Activated CD4-positive, alpha-beta T cell treated with anti-CD3 and anti-CD28 coated beads for 36 hours (primary cell): Measurements from ENCODE around the gene TSKU. TPM values are rescaled to one million over a fixed set of nuclear protein-coding genes. Genes with fewer than 3 reads are reported as not detected.

ENCODE experiments used
- ATAC-seq: fragments of 200-7000 bp; cut with Tn5 transposase; one replicate; pipeline ENCODE4 v1.10.0; 2021; ENCODE audit warnings: mild to moderate bottlenecking, moderate library complexity
- CTCF ChIA-PET: fragments of 350-600 bp; sonication (Branson Sonifier 250); formaldehyde crosslinking; loops from one replicate; lab custom pipeline; 2021; ENCODE audit warnings: antibody characterized with exemption; lab: Charles Lee
- POLR2A ChIA-PET: fragments of 350-600 bp; sonication (Branson Sonifier 250); formaldehyde crosslinking; loops from one replicate; lab custom pipeline; 2021; ENCODE audit warnings: antibody characterized with exemption, inconsistent platforms; lab: Charles Lee
- DNase-seq: peaks from one replicate; pipeline ENCODE4 v3.0.0-alpha.2; 2020
- H3K27ac Mint-ChIP-seq: one replicate; pipeline ENCODE4 v1.8.0; 2021; ENCODE audit warnings: mixed read lengths
- H3K27me3 Mint-ChIP-seq: one replicate; pipeline ENCODE4 v1.8.0; 2021; ENCODE audit warnings: mixed read lengths
- H3K36me3 Mint-ChIP-seq: one replicate; pipeline ENCODE4 v1.8.0; 2021; ENCODE audit warnings: low read depth, mixed read lengths
- H3K4me1 Mint-ChIP-seq: one replicate; pipeline ENCODE4 v1.8.0; 2021; ENCODE audit warnings: mixed read lengths
- H3K4me3 Mint-ChIP-seq: one replicate; pipeline ENCODE4 v1.8.0; 2021; ENCODE audit warnings: mild to moderate bottlenecking, moderate library complexity, mixed read lengths
- H3K9me3 Mint-ChIP-seq: one replicate; pipeline ENCODE4 v1.8.0; 2021; ENCODE audit warnings: low read depth, mixed read lengths
- intact Hi-C, 2 experiments: fragments of 100-400 bp; cut with DNase I in 1 of 2; cut with micrococcal nuclease in 1 of 2; formaldehyde crosslinking; loops; one replicate each; pipeline versions ENCODE4 v1.14.2 to v1.15.1; 2022 to 2024; cut with DNase I, micrococcal nuclease
- total RNA-seq, 2 experiments: library from RNA; stranded (reverse); gene quantifications; one replicate each; pipeline ENCODE4 v1.2.3, GENCODE V29; 2021

The TSKU gene
- total RNA-seq, 2 experiments from 2014 or later, result 8.0 to 8.3 TPM

DNA sequence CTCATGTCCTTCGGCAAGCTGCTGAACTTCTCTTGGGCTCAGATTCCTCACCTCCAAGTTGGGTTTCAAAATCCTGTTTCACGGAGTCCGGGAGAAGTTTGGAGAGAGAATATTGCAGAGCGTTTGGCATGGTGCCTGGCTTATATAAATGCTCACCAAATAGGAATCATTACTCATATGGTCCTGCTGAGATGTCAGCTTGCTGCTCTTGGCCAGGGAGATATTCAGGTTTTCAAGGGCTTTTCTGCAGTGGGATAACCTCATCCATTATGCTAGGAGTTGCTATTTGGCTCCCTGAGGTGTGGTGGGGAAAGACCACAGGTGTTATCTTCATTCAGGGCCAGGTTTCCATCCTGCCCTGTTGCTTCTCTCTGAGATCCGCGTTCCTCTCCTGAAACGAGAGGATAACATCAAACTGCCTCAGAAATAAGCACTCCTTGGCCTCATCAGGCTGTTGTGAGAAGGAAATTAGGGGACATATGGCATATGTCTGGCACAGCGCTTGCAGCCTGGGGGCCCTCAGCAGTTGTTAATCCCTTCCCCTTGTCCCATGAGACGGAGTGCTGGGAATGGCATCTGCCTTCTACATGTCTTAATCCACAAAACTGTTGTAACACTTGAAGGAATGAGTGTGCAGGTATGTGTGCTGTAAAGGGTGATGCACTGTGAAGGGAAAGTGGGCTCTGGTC lies 47.6 kb downstream of the TSKU start:
- no peak for ATAC-seq
- no peak for DNase-seq
- Mint-ChIP-seq H3K4me3 (no peak overlapping the region), H3K36me3 (no peaks in the 10 kb centered on the region), H3K27me3 (peaks cover 8% of the 10 kb centered on the region), H3K9me3 (peaks cover 2% of the 10 kb centered on the region), H3K4me1 (no peaks in the 10 kb centered on the region), H3K27ac (no peak overlapping the region)
- intact Hi-C loops, result no loop called here
- CTCF ChIA-PET, result no interaction called here
- POLR2A ChIA-PET, result no interaction called here

GRCh38 chr11:76831686-76832310 lies 48.6 kb downstream of the TSKU start:
- no peak overlapping the region for H3K27ac Mint-ChIP-seq
- H3K36me3 Mint-ChIP-seq, result no peaks in the 10 kb centered on the region
- intact Hi-C loops, result no loop called here
- no peak overlapping the region for H3K4me3 Mint-ChIP-seq
- H3K27me3 Mint-ChIP-seq, result peaks cover 8% of the 10 kb centered on the region
- POLR2A ChIA-PET, result no interaction called here
- H3K4me1 Mint-ChIP-seq, result no peaks in the 10 kb centered on the region
- CTCF ChIA-PET, result no interaction called here
- ATAC-seq (no peak), DNase-seq (no peak)
- no peaks in the 10 kb centered on the region for H3K9me3 Mint-ChIP-seq

GRCh38 chr11:76832361-76832760 lies 49.2 kb downstream of the TSKU start:
- H3K27ac Mint-ChIP-seq, result no peak overlapping the region

DNA sequence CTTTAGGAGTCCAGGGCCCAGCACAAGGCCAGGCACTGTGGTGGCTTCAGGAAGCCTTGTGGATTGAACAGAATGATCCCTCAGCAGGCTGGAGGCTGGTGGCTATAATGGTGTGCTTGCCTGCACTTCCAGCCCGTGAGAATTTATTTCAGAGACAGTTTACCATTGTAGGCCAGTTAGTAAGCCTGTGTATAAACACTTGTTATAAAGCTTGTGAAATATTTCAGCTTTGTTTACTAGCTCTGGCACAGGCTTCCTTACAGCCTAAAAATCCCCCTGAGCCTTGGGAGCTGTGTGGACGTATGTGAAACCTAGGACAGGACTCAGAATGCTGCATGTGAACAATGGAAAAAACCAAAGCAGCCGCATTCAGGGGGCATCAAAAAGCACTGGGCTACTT lies 51.0 kb downstream of the TSKU start:
- Mint-ChIP-seq H3K27ac (no peak overlapping the region), H3K9me3 (no peaks in the 10 kb centered on the region), H3K4me1 (no peaks in the 10 kb centered on the region), H3K36me3 (no peaks in the 10 kb centered on the region), H3K27me3 (peaks cover 10% of the 10 kb centered on the region), H3K4me3 (no peak overlapping the region)
- ChIA-PET CTCF (interaction anchor here (2.3 to 2.5 kb wide), 2 partner anchors 21 to 85 kb away, joined by 8 to 10 read pairs; no protein-coding TSS in a partner anchor), POLR2A (no interaction called here)
- no peak for DNase-seq
- no peak for ATAC-seq
- intact Hi-C loops, result no loop called here

More at GRCh38 chr11:76832361-76832760, 49.2 kb downstream of the TSKU start:
- intact Hi-C loops, result no loop called here
- POLR2A ChIA-PET, result no interaction called here
- H3K4me3 Mint-ChIP-seq, result no peak overlapping the region
- H3K9me3 Mint-ChIP-seq, result no peaks in the 10 kb centered on the region
- DNase-seq (no peak), ATAC-seq (no peak)
- H3K27me3 Mint-ChIP-seq, result peaks cover 8% of the 10 kb centered on the region
- no peaks in the 10 kb centered on the region for H3K36me3 Mint-ChIP-seq
- CTCF ChIA-PET, result no interaction called here
- no peaks in the 10 kb centered on the region for H3K4me1 Mint-ChIP-seq

DNA sequence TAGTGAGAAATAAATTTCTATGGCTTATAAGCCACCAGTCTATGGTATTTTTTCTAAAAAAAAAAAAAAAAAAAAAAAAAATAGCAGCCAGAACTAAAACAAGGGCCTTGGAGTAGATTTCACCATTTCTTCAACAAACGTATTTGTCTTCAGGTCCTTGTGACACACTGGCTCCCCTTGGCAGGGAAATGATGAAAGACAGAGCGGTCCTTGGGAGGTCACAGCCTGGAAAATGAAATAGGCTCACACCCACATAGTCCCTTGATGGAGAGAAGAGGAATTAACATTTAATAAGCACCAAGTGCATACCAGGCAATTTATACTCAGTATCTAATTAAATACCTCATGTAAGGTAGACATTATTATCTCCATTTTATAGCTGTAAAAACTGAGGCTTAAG lies 51.9 kb downstream of the TSKU start:
- Mint-ChIP-seq H3K9me3 (no peaks in the 10 kb centered on the region), H3K27me3 (peaks cover 10% of the 10 kb centered on the region), H3K27ac (no peak overlapping the region), H3K36me3 (no peaks in the 10 kb centered on the region), H3K4me3 (no peak overlapping the region), H3K4me1 (no peaks in the 10 kb centered on the region)
- ATAC-seq, result no peak
- ChIA-PET POLR2A (no interaction called here), CTCF (interaction anchor here (0.6 to 2.5 kb wide), 5 partner anchors 9 to 84 kb away, joined by 3 to 10 read pairs (median 3); no protein-coding TSS in a partner anchor)
- intact Hi-C loops, result no loop called here
- DNase-seq, result no peak

GRCh38 chr11:76835928-76836612 lies 52.9 kb downstream of the TSKU start:
- Mint-ChIP-seq H3K36me3 (no peaks in the 10 kb centered on the region), H3K4me3 (no peak overlapping the region), H3K27ac (no peak overlapping the region), H3K4me1 (no peaks in the 10 kb centered on the region), H3K9me3 (no peaks in the 10 kb centered on the region), H3K27me3 (peaks cover 12% of the 10 kb centered on the region)
- CTCF ChIA-PET, result interaction anchor here (0.6 to 2.5 kb wide), 4 partner anchors 17 to 111 kb away, joined by 3 to 8 read pairs (median 3); no protein-coding TSS in a partner anchor
- POLR2A ChIA-PET, result interaction anchor here (0.6 kb wide), 1 partner anchor 282 kb away, joined by 6 read pairs; no protein-coding TSS in a partner anchor
- intact Hi-C loops, result no loop called here
- ATAC-seq, result no peak
- no peak for DNase-seq

DNA sequence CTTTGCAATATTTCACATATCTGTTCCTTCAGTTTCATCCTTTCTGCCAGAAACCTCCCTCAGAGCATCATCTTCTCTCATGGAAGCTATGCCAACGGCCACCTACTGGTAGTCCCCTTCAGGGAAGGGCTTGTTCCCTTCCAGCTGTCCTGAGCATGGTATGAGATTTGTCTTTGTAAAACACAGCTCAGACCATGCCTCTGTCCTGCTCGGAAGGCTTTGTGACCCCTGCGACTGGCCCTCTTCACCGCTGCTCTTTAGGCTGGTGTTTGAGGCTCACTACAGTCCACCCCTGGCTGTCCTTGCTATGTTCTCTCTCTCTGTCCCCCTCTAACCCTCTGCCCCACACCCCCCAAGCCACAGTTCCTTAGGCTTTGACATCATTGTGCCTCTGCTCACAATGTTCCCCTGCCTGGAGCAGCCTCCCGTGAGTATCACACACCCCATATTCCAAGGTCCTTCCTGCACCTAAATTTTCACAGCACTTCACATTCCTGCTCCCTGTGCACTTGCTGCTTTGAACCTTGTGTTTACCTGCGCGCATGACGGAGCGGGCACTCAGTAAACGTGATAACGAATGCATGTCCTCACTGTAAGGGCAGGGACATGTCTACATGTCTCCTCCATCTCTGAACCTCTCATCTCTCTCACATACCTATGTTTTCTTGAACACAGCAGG lies 53.6 kb downstream of the TSKU start:
- ATAC-seq (no peak), DNase-seq (no peak)
- H3K4me1 Mint-ChIP-seq, result no peaks in the 10 kb centered on the region
- H3K4me3 Mint-ChIP-seq, result no peak overlapping the region
- H3K27me3 Mint-ChIP-seq, result peaks cover 13% of the 10 kb centered on the region
- no peaks in the 10 kb centered on the region for H3K36me3 Mint-ChIP-seq
- ChIA-PET POLR2A (no interaction called here), CTCF (interaction anchor here (0.6 to 0.9 kb wide), 2 partner anchors 18 to 41 kb away, joined by 3 read pairs; no protein-coding TSS in a partner anchor)
- no peak overlapping the region for H3K27ac Mint-ChIP-seq
- intact Hi-C loops, result no loop called here
- H3K9me3 Mint-ChIP-seq, result no peaks in the 10 kb centered on the region

DNA sequence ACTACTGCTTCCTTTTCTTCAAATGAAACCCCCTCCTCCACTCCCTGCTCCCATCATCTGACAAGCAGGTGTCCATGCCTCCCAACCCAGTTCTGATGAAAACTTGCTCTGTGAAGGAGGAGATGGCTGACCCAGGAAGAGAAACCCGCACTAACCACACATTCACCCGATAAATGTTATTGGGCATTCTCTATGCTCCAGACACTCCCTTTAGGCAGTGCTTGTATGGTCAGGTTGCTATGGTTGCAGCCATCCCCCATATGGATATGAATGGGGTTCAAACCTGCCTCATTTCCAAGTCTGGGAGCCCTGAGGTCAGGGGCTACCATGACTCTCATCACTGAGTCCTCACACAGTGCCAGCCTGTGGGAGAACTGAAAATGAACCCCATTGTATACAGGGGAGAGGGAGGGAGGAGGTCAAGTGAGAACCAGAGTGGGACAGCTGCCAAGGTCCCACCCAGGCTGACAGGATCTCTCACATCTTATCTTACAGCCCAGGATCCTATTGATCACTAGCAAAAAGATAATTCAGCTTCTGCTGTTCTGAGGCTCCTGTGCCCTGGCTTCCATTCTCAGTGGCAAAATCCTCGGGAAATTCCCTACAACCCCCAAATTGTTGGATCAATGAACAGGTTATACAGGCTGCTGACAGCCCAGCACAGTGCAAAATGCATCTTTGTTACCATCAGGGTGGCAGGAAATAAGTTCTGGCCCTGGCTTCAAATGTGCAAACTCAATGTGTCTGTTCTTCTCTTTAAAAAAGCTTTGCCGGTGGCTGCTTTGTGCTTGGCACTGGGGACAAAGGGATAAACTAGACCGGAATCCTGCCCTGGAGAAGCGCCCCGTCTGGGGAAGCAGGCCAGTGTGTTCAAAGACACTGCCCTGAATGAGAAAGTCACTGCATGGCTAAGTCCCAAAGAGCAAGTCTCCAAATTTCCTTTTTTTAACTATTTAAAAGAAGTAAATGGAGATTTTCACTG lies 54.8 kb downstream of the TSKU start:
- DNase-seq (no peak), ATAC-seq (no peak)
- Mint-ChIP-seq H3K36me3 (no peaks in the 10 kb centered on the region), H3K4me1 (no peaks in the 10 kb centered on the region), H3K9me3 (no peaks in the 10 kb centered on the region), H3K27ac (no peak overlapping the region), H3K4me3 (no peak overlapping the region), H3K27me3 (peaks cover 21% of the 10 kb centered on the region)
- POLR2A ChIA-PET, result no interaction called here
- CTCF ChIA-PET, result interaction anchor here (0.7 to 0.8 kb wide), 2 partner anchors 22 to 82 kb away, joined by 4 to 5 read pairs; no protein-coding TSS in a partner anchor
- intact Hi-C loops, result no loop called here

GRCh38 chr11:76838678-76839068 lies 55.5 kb downstream of the TSKU start:
- ATAC-seq, result no peak
- peak; percentile 16 for DNase-seq
- CTCF ChIA-PET, result interaction anchor here (0.5 to 0.8 kb wide), 3 partner anchors 21 to 191 kb away, joined by 3 to 5 read pairs (median 4); no protein-coding TSS in a partner anchor
- Mint-ChIP-seq H3K4me3 (no peak overlapping the region), H3K4me1 (no peaks in the 10 kb centered on the region), H3K27me3 (peaks cover 25% of the 10 kb centered on the region), H3K36me3 (no peaks in the 10 kb centered on the region), H3K27ac (no peak overlapping the region), H3K9me3 (no peaks in the 10 kb centered on the region)
- POLR2A ChIA-PET, result no interaction called here
- intact Hi-C loops, result no loop called here

DNA sequence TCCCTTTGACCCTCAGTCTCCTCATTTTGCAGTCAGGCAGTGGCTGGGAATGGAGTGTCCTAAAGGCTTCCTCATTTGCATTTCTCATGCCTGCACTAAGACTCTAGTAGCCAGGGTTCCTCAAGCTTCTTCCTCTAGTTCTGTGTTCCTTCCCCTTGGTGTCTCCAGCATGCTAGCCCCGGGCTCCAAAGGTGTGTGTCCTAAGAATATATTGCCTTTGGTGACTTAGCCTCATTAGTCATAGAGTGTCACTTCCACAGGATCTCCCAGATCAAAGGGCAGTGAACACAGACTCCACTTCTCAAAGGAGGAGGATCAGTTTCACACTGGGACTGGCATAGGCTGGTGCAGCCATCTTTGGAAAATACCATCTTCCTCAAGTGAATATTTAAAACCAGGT lies 56.2 kb downstream of the TSKU start:
- Mint-ChIP-seq H3K36me3 (no peaks in the 10 kb centered on the region), H3K27ac (no peak overlapping the region), H3K27me3 (peaks cover 25% of the 10 kb centered on the region), H3K4me3 (no peak overlapping the region), H3K4me1 (no peaks in the 10 kb centered on the region), H3K9me3 (no peaks in the 10 kb centered on the region)
- ChIA-PET POLR2A (no interaction called here), CTCF (interaction anchor here (0.5 kb wide), 1 partner anchor 191 kb away, joined by 3 read pairs; no protein-coding TSS in a partner anchor)
- DNase-seq (no peak), ATAC-seq (no peak)
- intact Hi-C loops, result no loop called here
